GM12875 (cell line): ENCODE results near the gene DAB2IP.

Experiments used
- H3K4me3 ChIP-seq: one replicate; pipeline ENCODE4 v1.5.1; 2011; ENCODE audit warnings: low read depth, low read length, control low read depth
- TF ChIP-seq, protein P1 (sequence below): IDR thresholded peaks from 2 replicates; pipeline ENCODE4 v1.5.1; 2011; ENCODE audit warnings: low read depth, mild to moderate bottlenecking, control low read depth, inconsistent platforms, low read length, moderate library complexity, borderline replicate concordance; ENCODE audit not compliant: insufficient read depth

Gene DAB2IP

DNA sequence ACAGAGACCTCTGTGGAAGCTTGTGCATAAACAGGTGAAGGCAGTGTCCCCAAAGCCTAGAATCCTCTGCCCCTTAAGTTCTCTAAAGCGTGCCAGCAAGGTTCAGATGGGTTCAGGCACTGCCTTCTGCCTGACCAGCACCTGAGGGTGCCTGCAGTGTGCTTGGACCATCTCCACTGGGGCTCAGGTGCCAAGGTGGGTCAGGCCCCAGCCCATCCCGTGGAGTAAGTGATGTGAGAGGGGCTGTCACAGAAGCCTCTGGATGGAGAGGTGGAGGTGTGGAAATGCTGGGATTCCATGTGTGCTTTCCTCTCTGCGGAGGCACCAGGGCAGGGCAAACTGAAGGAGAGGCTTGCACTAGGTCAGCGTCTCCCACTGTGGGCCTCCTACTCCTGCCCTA is 118.5 kb downstream of the DAB2IP start:
- TF ChIP-seq, protein P1, sequence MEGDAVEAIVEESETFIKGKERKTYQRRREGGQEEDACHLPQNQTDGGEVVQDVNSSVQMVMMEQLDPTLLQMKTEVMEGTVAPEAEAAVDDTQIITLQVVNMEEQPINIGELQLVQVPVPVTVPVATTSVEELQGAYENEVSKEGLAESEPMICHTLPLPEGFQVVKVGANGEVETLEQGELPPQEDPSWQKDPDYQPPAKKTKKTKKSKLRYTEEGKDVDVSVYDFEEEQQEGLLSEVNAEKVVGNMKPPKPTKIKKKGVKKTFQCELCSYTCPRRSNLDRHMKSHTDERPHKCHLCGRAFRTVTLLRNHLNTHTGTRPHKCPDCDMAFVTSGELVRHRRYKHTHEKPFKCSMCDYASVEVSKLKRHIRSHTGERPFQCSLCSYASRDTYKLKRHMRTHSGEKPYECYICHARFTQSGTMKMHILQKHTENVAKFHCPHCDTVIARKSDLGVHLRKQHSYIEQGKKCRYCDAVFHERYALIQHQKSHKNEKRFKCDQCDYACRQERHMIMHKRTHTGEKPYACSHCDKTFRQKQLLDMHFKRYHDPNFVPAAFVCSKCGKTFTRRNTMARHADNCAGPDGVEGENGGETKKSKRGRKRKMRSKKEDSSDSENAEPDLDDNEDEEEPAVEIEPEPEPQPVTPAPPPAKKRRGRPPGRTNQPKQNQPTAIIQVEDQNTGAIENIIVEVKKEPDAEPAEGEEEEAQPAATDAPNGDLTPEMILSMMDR = no peak
- no peak overlapping the region for H3K4me3 ChIP-seq

DNA sequence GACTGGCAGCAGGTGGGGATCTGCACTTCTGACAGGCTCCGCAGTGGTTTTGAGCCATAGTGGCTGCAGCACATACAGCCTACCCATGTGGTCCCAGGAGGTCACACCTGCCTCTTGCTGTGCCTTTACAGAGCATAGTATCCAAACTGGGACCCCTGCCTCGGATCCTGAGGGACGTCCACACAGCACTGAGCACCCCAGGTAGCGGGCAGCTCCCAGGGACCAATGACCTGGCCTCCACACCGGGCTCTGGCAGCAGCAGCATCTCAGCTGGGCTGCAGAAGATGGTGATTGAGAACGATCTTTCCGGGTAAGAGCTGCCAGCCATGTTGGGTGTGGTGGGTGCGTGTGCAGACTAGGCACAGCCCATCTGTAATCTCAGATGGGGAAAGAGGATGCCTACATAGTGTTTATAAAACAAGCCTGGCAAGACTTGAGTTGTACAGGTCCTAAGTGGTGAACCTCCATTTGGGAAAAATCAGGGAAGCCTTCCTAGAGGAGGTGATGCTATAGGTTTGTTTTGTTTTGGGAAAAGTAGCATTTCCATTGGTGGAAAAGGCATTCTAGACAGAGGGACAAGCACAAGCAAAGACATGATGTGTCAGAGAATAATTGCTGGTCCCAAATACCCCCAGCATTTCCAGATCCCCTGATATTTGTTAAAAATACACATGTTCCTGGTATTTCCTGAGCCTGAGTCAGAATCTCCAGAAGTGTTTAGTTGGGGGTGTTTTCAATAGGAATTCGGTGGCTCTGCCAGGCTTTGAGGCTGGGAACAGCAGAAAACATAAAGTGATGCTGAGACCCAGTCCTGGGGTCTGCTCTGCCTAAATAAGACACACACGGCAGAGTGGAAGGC is 119.2 kb downstream of the DAB2IP start:
- TF ChIP-seq, protein P1 = no peak
- no peak overlapping the region for H3K4me3 ChIP-seq

DNA sequence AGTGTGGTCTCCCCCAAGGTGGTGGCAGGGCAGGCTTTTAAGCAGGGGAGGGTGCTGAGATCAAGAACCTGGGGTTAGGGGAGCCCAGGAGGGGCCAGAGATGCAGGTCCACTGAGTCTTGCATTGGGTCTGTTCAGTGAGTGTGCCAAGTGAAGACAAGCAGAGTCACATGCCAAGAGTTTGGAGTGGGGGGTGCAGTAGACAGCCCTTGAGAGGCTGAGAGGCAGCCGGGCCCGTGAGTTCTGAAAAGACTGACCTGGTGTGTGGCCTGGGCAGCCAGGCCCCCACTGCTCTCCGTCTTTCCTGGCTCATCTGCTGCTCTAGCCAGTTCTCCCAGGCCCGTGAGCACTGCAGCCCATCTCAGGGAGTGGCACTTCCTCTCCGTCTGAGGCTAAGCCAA is 120.0 kb downstream of the DAB2IP start:
- H3K4me3 ChIP-seq = no peak overlapping the region
- TF ChIP-seq, protein P1 = no peak

DNA sequence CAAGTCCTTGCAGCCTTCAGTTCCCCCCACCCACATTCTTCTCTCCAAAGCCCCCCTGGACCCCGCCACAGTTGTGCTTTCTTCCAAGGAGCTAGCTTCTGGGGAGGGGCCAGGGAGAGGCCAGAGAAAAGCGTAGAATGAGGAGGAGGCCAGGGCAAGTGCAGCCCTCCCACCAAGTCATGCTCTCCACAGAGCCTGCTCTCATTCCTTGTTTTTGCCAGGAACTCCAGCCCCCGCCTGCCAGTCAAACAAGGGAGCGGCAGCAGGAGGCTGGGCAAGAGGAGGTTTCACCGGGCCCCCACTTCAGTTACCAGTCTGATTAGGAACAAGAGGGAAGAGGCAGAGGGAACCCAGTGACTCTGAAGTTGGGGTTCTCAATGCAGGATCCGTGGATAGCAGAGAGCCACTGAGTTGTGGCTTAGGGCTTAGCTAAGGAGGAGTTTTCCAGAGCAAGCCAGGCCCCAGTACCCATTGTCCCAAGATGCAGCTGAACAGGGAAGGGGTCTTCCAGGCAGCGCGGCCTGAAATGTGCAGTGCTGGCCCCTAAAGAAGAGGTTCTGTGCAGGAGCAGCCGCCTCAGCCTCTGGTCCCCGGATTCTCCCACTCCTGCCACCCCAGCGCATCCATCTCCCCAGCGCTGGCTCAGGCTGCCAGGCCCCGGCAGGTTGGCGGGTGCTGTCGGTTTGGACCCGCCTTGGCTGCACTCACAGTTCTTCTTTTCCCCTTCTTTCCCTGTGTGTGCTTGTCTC is 120.6 kb downstream of the DAB2IP start:
- TF ChIP-seq, protein P1 = no peak
- H3K4me3 ChIP-seq = no peak overlapping the region

DNA sequence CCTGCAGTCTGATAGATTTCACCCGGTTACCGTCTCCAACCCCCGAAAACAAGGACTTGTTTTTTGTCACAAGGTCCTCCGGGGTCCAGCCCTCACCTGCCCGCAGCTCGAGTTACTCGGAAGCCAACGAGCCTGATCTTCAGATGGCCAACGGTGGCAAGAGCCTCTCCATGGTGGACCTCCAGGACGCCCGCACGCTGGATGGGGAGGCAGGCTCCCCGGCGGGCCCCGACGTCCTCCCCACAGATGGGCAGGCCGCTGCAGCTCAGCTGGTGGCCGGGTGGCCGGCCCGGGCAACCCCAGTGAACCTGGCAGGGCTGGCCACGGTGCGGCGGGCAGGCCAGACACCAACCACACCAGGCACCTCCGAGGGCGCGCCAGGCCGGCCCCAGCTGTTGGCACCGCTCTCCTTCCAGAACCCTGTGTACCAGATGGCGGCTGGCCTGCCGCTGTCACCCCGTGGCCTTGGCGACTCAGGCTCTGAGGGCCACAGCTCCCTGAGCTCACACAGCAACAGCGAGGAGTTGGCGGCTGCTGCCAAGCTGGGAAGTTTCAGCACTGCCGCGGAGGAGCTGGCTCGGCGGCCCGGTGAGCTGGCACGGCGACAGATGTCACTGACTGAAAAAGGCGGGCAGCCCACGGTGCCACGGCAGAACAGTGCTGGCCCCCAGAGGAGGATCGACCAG is 121.3 kb downstream of the DAB2IP start:
- no peak overlapping the region for H3K4me3 ChIP-seq
- TF ChIP-seq, protein P1 = no peak

DNA sequence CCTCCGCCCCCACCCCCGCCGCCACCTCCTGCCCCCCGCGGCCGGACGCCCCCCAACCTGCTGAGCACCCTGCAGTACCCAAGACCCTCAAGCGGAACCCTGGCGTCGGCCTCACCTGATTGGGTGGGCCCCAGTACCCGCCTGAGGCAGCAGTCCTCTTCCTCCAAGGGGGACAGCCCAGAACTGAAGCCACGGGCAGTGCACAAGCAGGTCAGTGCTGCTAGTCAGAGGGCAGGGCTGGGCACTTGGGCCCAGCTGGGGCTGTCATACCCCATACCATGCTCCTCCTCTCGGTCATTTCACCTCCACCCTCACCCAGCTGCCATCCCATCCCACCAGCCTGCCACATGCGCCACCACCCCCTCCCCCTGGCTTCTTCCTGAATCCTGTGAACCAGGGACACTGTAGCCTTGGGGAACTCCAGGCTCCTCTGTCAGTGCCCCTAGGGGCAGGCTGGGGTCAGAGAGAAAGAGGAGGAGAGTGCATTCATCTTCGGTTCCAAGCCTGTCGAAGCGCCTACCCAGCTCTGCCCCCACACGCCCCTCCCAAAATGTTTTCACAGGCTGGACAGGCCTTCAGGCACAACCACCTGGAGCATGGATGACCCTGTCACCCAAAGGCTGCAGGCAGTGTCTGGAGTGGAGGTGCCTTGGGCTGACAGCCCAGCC is 122.0 kb downstream of the DAB2IP start:
- no peak overlapping the region for H3K4me3 ChIP-seq
- TF ChIP-seq, protein P1 = no peak
